HepG2 (cell line): Measurements from ENCODE around the gene HMGN4. TPM values are rescaled to one million over a fixed set of nuclear protein-coding genes. Genes with fewer than 3 reads are reported as not detected.

ENCODE experiments used
- ARID5B ChIP-seq: IDR thresholded peaks from 2 replicates; pipeline ENCODE4 v1.4.0; 2020; ENCODE audit warnings: mild to moderate bottlenecking, missing genetic modification reagents
- CCAR2 ChIP-seq: fragments of 200-400 bp; formaldehyde crosslinking; optimal IDR thresholded peaks from 2 replicates; pipeline ENCODE3; 2018; ENCODE audit warnings: low read depth, mild to moderate bottlenecking, low read length, moderate library complexity
- ERF ChIP-seq: IDR thresholded peaks from 2 replicates; pipeline ENCODE4 v1.6.1; 2018; ENCODE audit warnings: missing biosample characterization, missing genetic modification reagents
- EZH2 ChIP-seq: conservative IDR thresholded peaks from 2 replicates; pipeline ENCODE4 v1.6.1; 2012; ENCODE audit warnings: mild to moderate bottlenecking, low read depth, low read length, moderate library complexity
- GABPB1 ChIP-seq: IDR thresholded peaks from 2 replicates; pipeline ENCODE4 v1.6.1; 2016; ENCODE audit warnings: mild to moderate bottlenecking, missing genetic modification reagents, moderate library complexity, missing compliant biosample characterization
- GATAD2A ChIP-seq: IDR thresholded peaks from 2 replicates; pipeline ENCODE4 v1.6.1; 2016
- HMG20B ChIP-seq: conservative IDR thresholded peaks from 2 replicates; pipeline ENCODE4 v1.6.1; 2016; ENCODE audit warnings: missing genetic modification reagents, missing compliant biosample characterization
- JUNB ChIP-seq: sonication (generic); formaldehyde crosslinking; IDR thresholded peaks from 2 replicates; pipeline ENCODE4 v1.8.0; 2022; ENCODE audit warnings: missing genetic modification reagents, mild to moderate bottlenecking, borderline replicate concordance
- KDM3A ChIP-seq: IDR thresholded peaks from 2 replicates; pipeline ENCODE4 v1.6.1; 2018; ENCODE audit warnings: low read depth, missing compliant biosample characterization
- MAFF ChIP-seq: IDR thresholded peaks from 2 replicates; pipeline ENCODE4 v1.6.1; 2011; ENCODE audit warnings: low read depth, low read length, improper control_type of control experiment
- MED13 ChIP-seq: sonication (generic); formaldehyde crosslinking; IDR thresholded peaks from 2 replicates; pipeline ENCODE4 v1.5.0; 2020; ENCODE audit warnings: missing genetic modification reagents
- MEF2D ChIP-seq: sonication (generic); formaldehyde crosslinking; IDR thresholded peaks from 2 replicates; pipeline ENCODE4 v1.5.1; 2020; ENCODE audit warnings: mild to moderate bottlenecking, missing genetic modification reagents
- MXD4 ChIP-seq: IDR thresholded peaks from 2 replicates; pipeline ENCODE4 v1.6.1; 2016; ENCODE audit warnings: mild to moderate bottlenecking, missing biosample characterization, missing genetic modification reagents
- NAIF1 ChIP-seq: sonication (generic); formaldehyde crosslinking; IDR thresholded peaks from 2 replicates; pipeline ENCODE4 v1.5.0; 2020; ENCODE audit warnings: mild to moderate bottlenecking, missing genetic modification reagents, borderline replicate concordance
- SMC3 ChIP-seq: IDR thresholded peaks from 2 replicates; pipeline ENCODE4 v1.6.1; 2011; ENCODE audit warnings: low read length, improper control_type of control experiment
- SNAPC2 ChIP-seq: sonication (generic); formaldehyde crosslinking; IDR thresholded peaks from 2 replicates; pipeline ENCODE4 v1.8.1; 2022; ENCODE audit warnings: mild to moderate bottlenecking, missing genetic modification reagents
- SP1 ChIP-seq, 2 experiments: fragments of 450-650 bp in 1 of 2; sonication (generic) in 1 of 2; formaldehyde crosslinking in 1 of 2; IDR thresholded peaks; 2 replicates each; pipeline versions ENCODE4 v1.4.0 to v1.6.1; 2016 to 2020; ENCODE audit warnings: missing genetic modification reagents in 1 of 2
- TP53 ChIP-seq: sonication (generic); formaldehyde crosslinking; conservative IDR thresholded peaks from 2 replicates; pipeline ENCODE4 v1.4.0; 2020; ENCODE audit warnings: missing genetic modification reagents
- ZEB1 ChIP-seq: IDR thresholded peaks from 2 replicates; pipeline ENCODE4 v1.6.1; 2012; ENCODE audit warnings: mild to moderate bottlenecking, low read depth, inconsistent platforms; ENCODE audit not compliant: insufficient replicate concordance
- ZFP37 ChIP-seq: sonication (generic); formaldehyde crosslinking; IDR thresholded peaks from 2 replicates; pipeline ENCODE4 v1.4.0; 2020; ENCODE audit warnings: missing genetic modification reagents, borderline replicate concordance
- ZNF230 ChIP-seq: sonication (generic); formaldehyde crosslinking; IDR thresholded peaks from 2 replicates; pipeline ENCODE4 v1.4.0; 2020; ENCODE audit warnings: mild to moderate bottlenecking, missing genetic modification reagents
- ZNF263 ChIP-seq: sonication (generic); formaldehyde crosslinking; IDR thresholded peaks from 2 replicates; pipeline ENCODE4 v1.4.0; 2020; ENCODE audit warnings: missing genetic modification reagents
- ZNF275 ChIP-seq: sonication (generic); formaldehyde crosslinking; IDR thresholded peaks from 2 replicates; pipeline ENCODE4 v1.8.0; 2022; ENCODE audit warnings: missing genetic modification reagents, mild to moderate bottlenecking, inconsistent platforms, borderline replicate concordance
- ZNF710 ChIP-seq: sonication (generic); formaldehyde crosslinking; IDR thresholded peaks from 2 replicates; pipeline ENCODE4 v1.5.0; 2020; ENCODE audit warnings: mild to moderate bottlenecking, missing genetic modification reagents, borderline replicate concordance
- ZNF775 ChIP-seq: sonication (generic); formaldehyde crosslinking; IDR thresholded peaks from 2 replicates; pipeline ENCODE4 v1.4.0; 2020; ENCODE audit warnings: missing genetic modification reagents, mild to moderate bottlenecking, moderate library complexity, borderline replicate concordance
- polyA plus RNA-seq, 8 experiments: library from polyadenylated mRNA; depleted of rRNA in 3 of 8; stranded (reverse) in 7 of 8; unstranded in 1 of 8; fragments of >200 nt; fragmentation: Illumina TruSeq in 4 of 8; extraction: Trizol in 4 of 8; gene quantifications; 2 replicates each; pipeline versions ENCODE4 v1.2.1 to v1.2.3, GENCODE V29; 2011 to 2016; ENCODE audit warnings: low read depth in 4 of 8, missing spikeins in 1 of 8, mixed read lengths in 1 of 8; ENCODE audit not compliant: insufficient read depth in 1 of 8
- total RNA-seq, 5 experiments: library from RNA; depleted of rRNA; stranded (reverse); fragments of >200 nt; fragmentation: Illumina TruSeq; extraction: Trizol; gene quantifications; 2 replicates each; pipeline ENCODE4 v1.2.3, GENCODE V29; 2016; ENCODE audit warnings: low read depth in 1 of 5

The HMGN4 gene
- total and polyA plus RNA-seq, 2 of the 13 experiments (the other 11 are each of a cell fraction or from before 2014, with no cell fraction given): 39.9 to 52.1 TPM

- TF ChIP-seq CCAR2 (no peak), JUNB (CRISPR knock-in tag) (no peak), ZNF230 (CRISPR knock-in tag) (no peak), SP1 (IDR thresholded peaks at IDR 0.05) (no peak), SP1 (CRISPR knock-in tag; IDR thresholded peaks at IDR 0.05) (peak; percentile 73), ZNF275 (CRISPR knock-in tag) (peak; percentile 53; the same call in 1 of the 2 replicates), KDM3A (CRISPR knock-in tag) (peak; percentile 55; the same call in 1 of the 2 replicates), MED13 (CRISPR knock-in tag) (no peak), EZH2 (no peak), ZNF710 (peak; percentile 68; the same call in 1 of the 2 replicates), SMC3 (no peak; the same call in 1 of the 2 replicates), GATAD2A (CRISPR knock-in tag) (peak; percentile 87), ZFP37 (CRISPR knock-in tag) (no peak), ZNF263 (CRISPR knock-in tag) (peak; percentile 76; the same call in 1 of the 2 replicates), TP53 (CRISPR knock-in tag) (no peak), GABPB1 (CRISPR knock-in tag) (peak; percentile 89), ZEB1 (no peak), HMG20B (CRISPR knock-in tag) (no peak), ARID5B (CRISPR knock-in tag) (peak; percentile 81), ZNF775 (CRISPR knock-in tag) (no peak), SNAPC2 (CRISPR knock-in tag) (no peak), MEF2D (CRISPR knock-in tag) (peak; percentile 70; the same call in 1 of the 2 replicates), NAIF1 (CRISPR knock-in tag) (no peak), ERF (CRISPR knock-in tag) (peak; percentile 76), MAFF (no peak), MXD4 (CRISPR knock-in tag) (no peak)
Observed at GRCh38 chr6:26550250-26550993, 12.3 kb downstream of the HMGN4 start (continued).
